IMR-90 (cell line): ENCODE results near the gene NUB1. TPM values are rescaled to one million over a fixed set of nuclear protein-coding genes. Genes with fewer than 3 reads are reported as not detected.

Source experiments
- ATAC-seq: fragments of 200-7000 bp; cut with Tn5 transposase; 2 replicates; pipeline ENCODE4 v1.9.1; 2020; ENCODE audit warnings: low read depth, mild to moderate bottlenecking, moderate library complexity
- BruUV-seq: library from RNA; stranded (reverse); fragments of 400-500 nt; replicated peaks from 2 replicates; lab custom pipeline; 2021; lab: Mats Ljungman, UMichigan
- CTCF ChIA-PET: fragments of 300-600 bp; formaldehyde crosslinking; extraction: SDS; loops from one replicate; lab custom pipeline; 2021; ENCODE audit warnings: antibody characterized with exemption; lab: Yijun Ruan, JAX
- POLR2A ChIA-PET: fragments of 300-600 bp; sonication (Branson Sonifier 250); formaldehyde crosslinking; loops from one replicate; lab custom pipeline; 2022; ENCODE audit warnings: antibody characterized with exemption; ENCODE audit not compliant: unreplicated experiment; lab: Charles Lee
- DNase-seq: peaks from one replicate; pipeline ENCODE4 v3.0.0; 2013
- H2AFZ ChIP-seq: replicated peaks from 2 replicates; pipeline ENCODE3; 2013; ENCODE audit warnings: low read length, mild to moderate bottlenecking; ENCODE audit not compliant: poor library complexity
- H2AK5ac ChIP-seq: 2 replicates; pipeline ENCODE4 v1.6.1; 2013; ENCODE audit warnings: low read depth, low read length, inconsistent platforms
- H2AK9ac ChIP-seq: replicated peaks from 2 replicates; pipeline ENCODE3; 2013; ENCODE audit warnings: mild to moderate bottlenecking, low read depth, low read length, moderate library complexity; ENCODE audit not compliant: poor library complexity
- H2BK120ac ChIP-seq: 2 replicates; pipeline ENCODE4 v1.6.1; 2013; ENCODE audit warnings: low read depth, low read length, inconsistent platforms
- H2BK15ac ChIP-seq: 3 replicates; pipeline ENCODE4 v1.6.1; 2013; ENCODE audit warnings: low read depth, low read length, inconsistent platforms
- H2BK20ac ChIP-seq: 2 replicates; pipeline ENCODE4 v1.6.1; 2013; ENCODE audit warnings: low read depth, mild to moderate bottlenecking, inconsistent platforms, low read length, moderate library complexity
- H2BK5ac ChIP-seq: 2 replicates; pipeline ENCODE4 v1.6.1; 2013; ENCODE audit warnings: mild to moderate bottlenecking, low read depth, low read length, inconsistent platforms; ENCODE audit not compliant: poor library complexity, severe bottlenecking
- H3K14ac ChIP-seq: replicated peaks from 2 replicates; pipeline ENCODE4 v1.6.1; 2013; ENCODE audit warnings: low read depth, low read length, inconsistent platforms
- H3K18ac ChIP-seq: 2 replicates; pipeline ENCODE4 v1.6.1; 2013; ENCODE audit warnings: low read depth, low read length, control low read depth
- H3K23ac ChIP-seq: 2 replicates; pipeline ENCODE4 v1.6.1; 2013; ENCODE audit warnings: low read depth, low read length, inconsistent platforms
- H3K27ac ChIP-seq: 2 replicates; pipeline ENCODE4 v1.5.1; 2013; ENCODE audit warnings: mild to moderate bottlenecking, control low read depth, low read length; ENCODE audit not compliant: insufficient read depth
- H3K27me3 ChIP-seq: 2 replicates; pipeline ENCODE4 v1.6.1; 2013; ENCODE audit warnings: low read length; ENCODE audit not compliant: control insufficient read depth, insufficient read depth
- H3K36me3 ChIP-seq: 2 replicates; pipeline ENCODE4 v1.6.1; 2013; ENCODE audit warnings: low read length, mixed read lengths; ENCODE audit not compliant: control insufficient read depth, insufficient read depth
- H3K4ac ChIP-seq: 2 replicates; pipeline ENCODE4 v1.6.1; 2013; ENCODE audit warnings: low read depth, low read length, inconsistent platforms
- H3K4me1 ChIP-seq: 2 replicates; pipeline ENCODE4 v1.6.1; 2013; ENCODE audit warnings: low read length, mixed read lengths; ENCODE audit not compliant: control insufficient read depth, insufficient read depth
- H3K4me2 ChIP-seq: 2 replicates; pipeline ENCODE4 v1.6.1; 2013; ENCODE audit warnings: low read depth, mild to moderate bottlenecking, control low read depth, low read length, moderate library complexity
- H3K4me3 ChIP-seq: 2 replicates; pipeline ENCODE4 v1.5.1; 2013; ENCODE audit warnings: low read depth, mild to moderate bottlenecking, control low read depth, low read length, moderate library complexity; ENCODE audit not compliant: insufficient read depth
- H3K56ac ChIP-seq: 2 replicates; pipeline ENCODE4 v1.6.1; 2013; ENCODE audit warnings: low read length, inconsistent platforms; ENCODE audit not compliant: insufficient read depth; ENCODE audit errors: extremely low read depth
- H3K79me1 ChIP-seq, 2 experiments: 2 replicates each; pipeline ENCODE4 v1.6.1; 2013; ENCODE audit warnings: low read length in 2 of 2, inconsistent platforms in 1 of 2, low read depth in 1 of 2
- H3K9ac ChIP-seq: 2 replicates; pipeline ENCODE4 v1.6.1; 2013; ENCODE audit warnings: low read depth, low read length, control low read depth
- H3K9me1 ChIP-seq: 2 replicates; pipeline ENCODE4 v1.6.1; 2013; ENCODE audit warnings: low read length, inconsistent platforms; ENCODE audit not compliant: insufficient read depth
- H3K9me3 ChIP-seq: 2 replicates; pipeline ENCODE4 v1.6.1; 2013; ENCODE audit warnings: low read length; ENCODE audit not compliant: control insufficient read depth, insufficient read depth
- H4K20me1 ChIP-seq: 2 replicates; pipeline ENCODE4 v1.6.1; 2013; ENCODE audit warnings: low read length, inconsistent platforms; ENCODE audit not compliant: insufficient read depth
- H4K5ac ChIP-seq: 2 replicates; pipeline ENCODE4 v1.6.1; 2013; ENCODE audit warnings: mild to moderate bottlenecking, low read depth, low read length, control low read depth
- H4K8ac ChIP-seq, 2 experiments: 2 replicates each; pipeline ENCODE4 v1.6.1; 2013; ENCODE audit warnings: low read depth in 2 of 2, low read length in 2 of 2, control low read depth in 1 of 2, inconsistent platforms in 1 of 2
- H4K91ac ChIP-seq: 2 replicates; pipeline ENCODE4 v1.6.1; 2013; ENCODE audit warnings: low read depth, low read length, inconsistent platforms; ENCODE audit not compliant: insufficient read depth
- CTCF ChIP-seq: conservative IDR thresholded peaks from 2 replicates; pipeline ENCODE4 v1.5.1; 2012; ENCODE audit warnings: mild to moderate bottlenecking, low read depth, low read length, improper control_type of control experiment
- MXI1 ChIP-seq: IDR thresholded peaks from 2 replicates; pipeline ENCODE4 v1.6.1; 2012; ENCODE audit warnings: low read depth, mild to moderate bottlenecking, low read length, moderate library complexity, borderline replicate concordance
- RAD21 ChIP-seq: IDR thresholded peaks from 2 replicates; pipeline ENCODE4 v1.6.1; 2012; ENCODE audit warnings: low read length, improper control_type of control experiment
- SMC3 ChIP-seq: fragments of 150-350 bp; IDR thresholded peaks from 2 replicates; pipeline ENCODE4 v1.6.1; 2016; ENCODE audit warnings: low read depth, mild to moderate bottlenecking, antibody characterized with exemption, low read length, moderate library complexity
- WGBS, 2 experiments: methylation state at CpG; one replicate each; pipeline versions ENCODE4 v1.1.5 to v1.1.7; 2013; ENCODE audit warnings: missing lambda C conversion rate in 2 of 2; ENCODE audit not compliant: insufficient read length in 1 of 2; ENCODE audit errors: extremely low coverage in 2 of 2; 5-methylcytosine and 5-hydroxymethylcytosine counted together
- dilution Hi-C: fragments of 300-500 bp; cut with HindIII; formaldehyde crosslinking; loops from one replicate; pipeline ENCODE4 v1.14.3; 2018; ENCODE audit warnings: low sequenced_read_pairs; ENCODE audit not compliant: unreplicated experiment
- in situ Hi-C: fragments of 300-500 bp; cut with MboI; formaldehyde crosslinking; loops from 3 replicates; pipeline ENCODE4 v1.14.3; 2019; ENCODE audit warnings: low sequenced_read_pairs, inconsistent platforms, mixed read lengths
- intact Hi-C: fragments of 100-400 bp; cut with micrococcal nuclease; formaldehyde crosslinking; loops from 2 replicates; pipeline ENCODE4 v1.10.0; 2022
- polyA plus RNA-seq, 3 experiments: library from polyadenylated mRNA; depleted of rRNA; stranded (reverse); fragments of >200 nt; gene quantifications; 2 replicates each; pipeline ENCODE4 v1.2.3, GENCODE V29; 2012; ENCODE audit warnings: low replicate concordance in 1 of 3
- total RNA-seq: library from RNA; depleted of rRNA; stranded (reverse); fragments of >200 nt; gene quantifications from 2 replicates; pipeline ENCODE4 v1.2.3, GENCODE V29; 2012

The NUB1 gene
- total and polyA plus RNA-seq, 2 of the 4 experiments (the other 2 are of a cell fraction): 20.1 to 29.7 TPM

GRCh38 chr7:151311294-151311864 is 30.2 kb upstream of the NUB1 start:
- POLR2A ChIA-PET: no interaction called here
- H3K4ac ChIP-seq: no peak overlapping the region
- DNase-seq (no peak), ATAC-seq (no peak)
- no peak overlapping the region for H3K9ac ChIP-seq
- peaks cover 14% of the 10 kb centered on the region; the same call in 1 of the 2 replicates for H3K4me1 ChIP-seq
- H4K8ac ChIP-seq: no peak overlapping the region
- no peak overlapping the region for H3K4me2 ChIP-seq
- no peak overlapping the region for H2AFZ ChIP-seq
- peaks cover 6% of the 10 kb centered on the region for H3K9me3 ChIP-seq
- in situ Hi-C loops (no loop called here), intact Hi-C loops (loop anchor here (5.0 kb wide), 1 partner anchor 446 kb away; no protein-coding TSS in a partner anchor), dilution Hi-C loops (no loop called here)
- no peak overlapping the region for H3K23ac ChIP-seq
- no peak overlapping the region for H4K5ac ChIP-seq
- H2AK9ac ChIP-seq: no peak overlapping the region
- no peaks in the 10 kb centered on the region for H3K79me1 ChIP-seq
- peaks cover 3% of the 10 kb centered on the region; the same call in 1 of the 2 replicates for H4K20me1 ChIP-seq
- H3K36me3 ChIP-seq: no peaks in the 10 kb centered on the region
- no peak overlapping the region for H3K56ac ChIP-seq
- H3K14ac ChIP-seq: no peak overlapping the region
- H3K27ac ChIP-seq: no peak overlapping the region
- CTCF ChIA-PET: interaction anchor here (0.7 to 1.4 kb wide), 3 partner anchors 20 to 64 kb away, joined by 4 to 5 read pairs (median 4); no protein-coding TSS in a partner anchor
- H4K91ac ChIP-seq: no peak overlapping the region
- H2AK5ac ChIP-seq: no peak overlapping the region
- H2BK20ac ChIP-seq: no peak overlapping the region
- H3K4me3 ChIP-seq: no peak overlapping the region
- peaks cover 10% of the 10 kb centered on the region for H3K9me1 ChIP-seq
- BruUV-seq: no TSS peak
- no peak overlapping the region for H2BK5ac ChIP-seq
- H2BK120ac ChIP-seq: no peak overlapping the region
- no peaks in the 10 kb centered on the region; the same call in 1 of the 2 replicates for H3K27me3 ChIP-seq
- TF ChIP-seq CTCF: peak; percentile 22; the same call in 1 of the 2 replicates
- no peak for TF ChIP-seq MXI1
- no peak for TF ChIP-seq SMC3
- no peak for TF ChIP-seq RAD21
- WGBS, 2 experiments: 100% methylated on average over 2 of the region's 6 CpGs; no CpG with 5 or more reads in 1 of the 2 experiments
- no peak overlapping the region for H3K18ac ChIP-seq
- no peak overlapping the region for H2BK15ac ChIP-seq
